ENCODE results near the gene TTC24. TPM values are rescaled to one million over a fixed set of nuclear protein-coding genes. Genes with fewer than 3 reads are reported as not detected.

The TTC24 gene
- total RNA-seq (not detected), polyA plus RNA-seq (1 to 10 TPM in 1 of 3 donors, not detected in 2; 2.6 TPM)

DNA sequence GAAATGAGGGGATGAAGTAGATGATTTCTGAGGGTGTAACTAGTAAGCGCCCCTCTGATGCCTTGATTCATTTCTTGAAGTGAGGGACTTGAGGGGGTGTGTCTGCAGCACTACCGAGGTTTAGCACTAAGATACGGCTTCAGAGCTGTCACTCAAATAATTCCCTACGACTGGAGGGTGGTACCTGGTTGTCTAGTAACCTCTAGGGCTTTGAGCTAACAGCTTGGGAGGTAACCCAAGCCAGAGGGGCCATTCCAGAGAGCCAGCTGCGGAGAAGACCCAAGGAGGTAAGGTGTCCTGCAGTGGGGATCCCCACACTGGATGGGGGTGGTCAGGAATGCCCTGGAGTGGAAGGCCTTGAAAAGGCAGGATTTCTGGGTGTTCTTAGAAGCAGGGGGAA, at the start of gene TTC24:
Gene TTC24, plus strand, starts transcription at position 252 of the 400 bp plus-strand sequence. CDS start 1,642 bp downstream, outside the sequence.
- Histone ChIP-seq H3K27me3 (no peaks in the 10 kb centered on the region), H3K4me3 (no peak within 1 kb of the TSS), H3K27ac (no peak within 1 kb of the TSS), H3K9me3 (no peaks in the 10 kb centered on the region), H3K36me3 (no peaks in the 10 kb centered on the region), H3K4me1 (peaks cover 0 to 7% (median 0%) of the 10 kb centered on the region in 4 donors)
- DNase-seq = peak; percentile 6
- intact Hi-C loops (cut with DNase I) = no loop called here
- WGBS, 2 donors = 72 to 81% methylated on average over 5 of the region's 5 CpGs
- TF ChIP-seq EP300 (IDR thresholded peaks at IDR 0.05) (no peak), POLR2A (IDR thresholded peaks at IDR 0.05) (no peak), POLR2AphosphoS5 (IDR thresholded peaks at IDR 0.05) (no peak), CTCF (IDR thresholded peaks at IDR 0.05) (no peak)

- 97% methylated on average over 18 of the region's 18 CpGs for WGBS, 2 donors
- TF ChIP-seq EP300 (IDR thresholded peaks at IDR 0.05) = no peak
- no peak for TF ChIP-seq CTCF (IDR thresholded peaks at IDR 0.05)
- no peak for TF ChIP-seq POLR2AphosphoS5 (IDR thresholded peaks at IDR 0.05)
- TF ChIP-seq POLR2A (IDR thresholded peaks at IDR 0.05) = no peak
Observed at GRCh38 chr1:156530006-156530405, 49.5 kb upstream of the TTC24 start.

GRCh38 chr1:156532374-156532773, 47.1 kb upstream of the TTC24 start:
- intact Hi-C loops (cut with DNase I) = loop anchor here (10.0 kb wide), 1 partner anchor 148 kb away; no protein-coding TSS in a partner anchor
- H3K4me1 ChIP-seq = no peaks in the 10 kb centered on the region
- no peaks in the 10 kb centered on the region for H3K9me3 ChIP-seq
- no peaks in the 10 kb centered on the region for H3K36me3 ChIP-seq
- H3K27ac ChIP-seq = no peak overlapping the region
- H3K27me3 ChIP-seq = no peaks in the 10 kb centered on the region
- H3K4me3 ChIP-seq = no peak overlapping the region
- DNase-seq = no peak
- no peak for TF ChIP-seq EP300 (IDR thresholded peaks at IDR 0.05)
- TF ChIP-seq CTCF (IDR thresholded peaks at IDR 0.05) = no peak
- WGBS, 2 donors = 90 to 95% methylated on average over 4 of the region's 4 CpGs

More at GRCh38 chr1:156530006-156530405, 49.5 kb upstream of the TTC24 start:
- no peaks in the 10 kb centered on the region for H3K9me3 ChIP-seq
- H3K4me3 ChIP-seq = no peak overlapping the region
- peaks cover 0 to 2% (median 0%) of the 10 kb centered on the region in 4 donors for H3K4me1 ChIP-seq
- intact Hi-C loops (cut with DNase I) = loop anchor here (10.0 kb wide), 1 partner anchor 145 kb away; no protein-coding TSS in a partner anchor
- no peaks in the 10 kb centered on the region for H3K27me3 ChIP-seq
- no peaks in the 10 kb centered on the region for H3K36me3 ChIP-seq
- H3K27ac ChIP-seq = no peak overlapping the region
- DNase-seq = no peak

GRCh38 chr1:156533568-156534220, 45.8 kb upstream of the TTC24 start:
- TF ChIP-seq POLR2A (IDR thresholded peaks at IDR 0.05) = no peak
- TF ChIP-seq CTCF (IDR thresholded peaks at IDR 0.05) = no peak
- no peaks in the 10 kb centered on the region for H3K9me3 ChIP-seq
- no peaks in the 10 kb centered on the region for H3K27me3 ChIP-seq
- H3K36me3 ChIP-seq = no peaks in the 10 kb centered on the region
- H3K27ac ChIP-seq = no peak overlapping the region
- H3K4me3 ChIP-seq = no peak overlapping the region
- no peak for DNase-seq
- no peaks in the 10 kb centered on the region for H3K4me1 ChIP-seq
- 88 to 90% methylated on average over 11 of the region's 11 CpGs for WGBS, 2 donors
- intact Hi-C loops (cut with DNase I) = loop anchor here (10.0 kb wide), 1 partner anchor 149 kb away; no protein-coding TSS in a partner anchor
